GM18519 (cell line): ENCODE measurements around the gene ME3.

Experiments
- ATAC-seq: cut with Tn5 transposase; IDR thresholded peaks from one replicate; pipeline ENCODE4 v1.9.1; 2021; ENCODE audit warnings: mild to moderate bottlenecking, moderate library complexity; ENCODE audit not compliant: unreplicated experiment, low FRiP score

The ME3 gene

DNA sequence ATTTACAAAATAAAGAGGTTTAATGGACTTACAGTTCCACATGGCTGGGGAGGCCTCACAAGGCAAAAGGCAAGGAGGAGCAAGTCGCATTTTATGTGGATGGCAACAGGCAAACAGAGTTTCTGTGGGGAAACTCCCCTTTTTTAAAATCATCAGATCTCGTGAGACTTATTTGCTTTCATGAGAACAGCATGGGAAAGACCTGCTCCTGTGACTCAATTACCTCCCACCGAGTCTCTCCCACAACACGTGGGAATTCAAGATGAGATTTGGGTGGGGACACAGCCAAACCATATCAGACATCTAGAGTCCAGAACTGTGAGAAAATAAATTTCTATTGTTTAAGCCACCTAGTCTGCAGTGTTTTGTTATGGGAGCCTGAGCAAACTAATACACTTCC, 80.8 kb downstream of the ME3 start:
- ATAC-seq: no peak

DNA sequence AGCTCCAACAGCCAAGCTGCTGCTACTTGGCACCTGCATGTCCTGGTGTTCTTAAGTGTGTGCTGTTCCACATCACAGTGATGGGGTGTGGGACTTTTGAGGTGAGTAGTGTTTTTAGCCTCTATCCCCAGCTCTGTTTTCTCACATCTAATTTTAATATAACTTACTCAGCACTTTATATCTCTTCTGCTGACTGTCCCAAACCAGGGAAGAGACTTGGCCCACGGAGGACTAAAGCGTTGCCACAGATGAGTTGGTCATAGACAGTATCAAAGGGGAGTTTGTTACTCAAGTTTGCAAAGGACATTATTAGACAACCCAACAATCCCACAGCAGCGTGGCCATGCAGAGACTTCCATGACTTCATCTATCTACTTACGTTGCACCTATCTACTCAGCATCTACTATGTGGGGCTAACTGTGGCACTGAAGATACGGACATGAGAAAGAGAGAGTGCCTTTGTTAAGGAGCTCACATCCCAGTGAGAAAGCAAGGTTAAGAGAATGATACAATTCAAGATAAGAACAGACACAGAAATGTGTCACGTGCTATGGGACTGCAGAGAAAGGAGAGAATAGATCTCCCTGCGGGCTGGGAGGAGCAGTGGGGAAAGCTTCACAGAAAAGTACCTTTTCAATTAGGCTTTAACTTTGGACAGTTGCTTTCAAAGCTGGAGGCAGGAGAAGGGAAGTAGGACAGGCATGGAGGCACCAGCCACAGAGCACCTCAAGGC, 82.4 kb downstream of the ME3 start:
- no peak for ATAC-seq

DNA sequence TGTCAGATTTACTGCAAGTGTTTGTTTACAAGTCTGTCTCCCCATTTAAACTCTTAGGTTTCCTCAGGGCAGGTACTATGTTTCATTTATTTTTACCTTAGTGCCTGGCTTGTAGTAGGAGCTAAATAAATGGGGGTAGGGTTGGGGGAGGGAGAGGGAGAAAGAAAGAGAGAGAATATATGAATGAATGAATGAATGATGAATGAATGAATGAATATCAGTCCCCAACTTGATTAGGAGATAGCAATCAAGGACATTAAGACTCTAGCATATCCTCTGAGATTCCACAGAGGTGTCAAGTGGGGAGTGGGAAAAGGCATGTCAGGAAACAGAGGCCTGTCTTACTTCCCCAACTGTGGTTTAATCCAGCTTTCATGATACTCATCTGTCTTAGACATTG, 83.2 kb downstream of the ME3 start:
- no peak for ATAC-seq

DNA sequence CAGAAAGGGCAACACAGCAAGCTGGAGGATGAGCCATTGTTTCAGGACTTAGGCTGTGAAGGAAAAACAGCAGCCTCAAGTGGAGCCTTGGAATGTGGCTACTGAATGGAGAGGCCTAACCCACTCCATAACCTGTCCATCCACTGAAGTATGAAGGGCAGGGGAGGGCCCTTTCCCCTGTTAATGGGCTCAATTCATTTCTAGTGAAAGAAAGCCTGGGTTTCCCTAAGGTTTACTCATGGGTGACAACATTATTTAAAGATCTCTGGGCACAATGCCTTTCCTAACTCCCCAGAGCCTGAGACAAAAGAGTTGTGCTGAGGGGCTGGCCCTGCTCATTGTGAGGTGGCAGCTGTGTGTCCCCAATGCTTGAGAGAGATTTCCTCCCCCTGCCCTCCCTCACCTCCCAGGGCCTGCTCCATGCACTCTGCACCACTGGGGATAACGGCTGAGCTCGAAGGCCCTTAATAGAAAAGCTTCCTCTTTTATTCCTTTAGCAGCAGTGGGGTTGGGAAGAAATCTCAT, 83.8 kb downstream of the ME3 start:
- ATAC-seq: no peak

DNA sequence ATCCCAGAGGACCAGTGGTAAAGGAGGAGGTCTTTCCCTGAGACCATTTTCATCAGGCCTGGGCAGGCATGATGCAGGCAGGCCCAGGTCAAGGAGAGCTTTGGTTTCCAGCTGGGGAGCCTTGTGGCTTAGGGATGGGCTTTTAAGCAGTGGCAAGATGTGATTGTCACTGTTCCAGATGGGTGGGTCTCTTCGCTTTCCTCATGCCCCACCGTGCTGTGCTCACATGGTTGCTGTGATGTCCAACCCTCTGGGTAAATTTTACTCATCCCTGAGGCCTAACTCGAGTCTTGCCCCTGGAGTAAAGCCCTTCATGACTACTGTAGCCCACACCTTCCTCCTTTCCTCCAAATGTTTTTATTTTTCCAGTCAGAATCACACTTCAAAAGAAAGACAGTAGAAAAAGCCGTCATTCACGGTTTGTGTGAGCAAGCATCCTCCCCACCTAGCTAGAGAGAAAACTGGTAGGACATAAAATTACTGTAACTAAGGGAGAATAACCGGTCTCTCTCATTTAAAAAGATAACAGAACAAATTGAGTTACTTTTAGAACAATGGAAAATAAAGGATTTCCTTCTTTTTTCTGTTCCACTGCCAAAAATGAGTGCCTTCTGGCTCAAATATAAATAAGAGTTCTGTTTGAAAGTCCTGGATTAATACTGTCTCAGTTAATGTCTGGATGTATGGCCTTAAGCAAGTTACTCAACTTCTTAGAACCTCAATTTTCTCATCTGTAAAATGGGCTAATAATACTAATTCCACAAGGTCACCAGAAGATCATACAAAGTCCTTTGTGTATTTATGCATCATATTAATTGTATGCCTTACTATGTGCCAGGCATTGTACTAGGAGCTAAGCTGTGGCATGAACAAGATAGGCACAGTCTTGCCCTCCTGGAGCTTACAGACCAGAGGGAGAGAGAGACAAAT, 84.9 kb downstream of the ME3 start:
- ATAC-seq: no peak

DNA sequence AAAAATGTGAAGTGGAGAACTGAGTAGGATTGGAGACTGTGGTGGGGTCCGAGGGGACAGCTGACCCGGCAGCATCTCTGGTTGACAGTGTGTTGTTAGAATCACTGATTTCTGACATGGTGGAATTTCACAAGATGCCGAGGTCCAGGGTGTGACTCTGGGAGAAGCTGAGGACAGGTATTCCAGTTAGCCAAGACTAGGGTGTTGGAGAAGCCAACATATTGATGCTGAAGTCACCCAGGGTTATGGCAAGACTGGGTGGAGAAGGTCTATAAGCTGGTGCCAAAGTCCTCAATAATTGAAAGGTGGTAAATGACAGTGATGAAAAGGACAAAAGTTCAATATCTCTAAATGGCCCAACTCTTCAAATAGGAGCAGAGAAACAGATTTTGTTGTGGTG, 86.1 kb downstream of the ME3 start:
- no peak for ATAC-seq

DNA sequence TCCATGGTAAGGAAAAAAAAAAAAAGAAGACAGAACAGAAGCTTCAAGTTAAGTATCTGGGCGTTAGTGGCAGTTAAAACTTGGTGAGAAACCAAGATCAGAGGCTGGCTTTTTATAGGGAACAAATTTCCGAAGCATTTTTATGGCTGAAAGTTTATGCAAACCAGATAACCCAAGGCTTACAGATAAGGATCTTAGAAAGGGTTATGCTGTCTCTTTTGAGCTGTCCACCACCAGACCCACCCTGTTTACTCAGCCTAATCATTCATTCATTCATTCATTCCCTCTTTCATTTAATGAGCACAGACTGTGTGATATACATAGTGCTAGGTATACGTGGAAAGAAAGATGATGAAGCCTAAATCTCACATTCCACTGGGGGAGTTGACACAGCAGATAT, 89.5 kb downstream of the ME3 start:
- no peak for ATAC-seq

DNA sequence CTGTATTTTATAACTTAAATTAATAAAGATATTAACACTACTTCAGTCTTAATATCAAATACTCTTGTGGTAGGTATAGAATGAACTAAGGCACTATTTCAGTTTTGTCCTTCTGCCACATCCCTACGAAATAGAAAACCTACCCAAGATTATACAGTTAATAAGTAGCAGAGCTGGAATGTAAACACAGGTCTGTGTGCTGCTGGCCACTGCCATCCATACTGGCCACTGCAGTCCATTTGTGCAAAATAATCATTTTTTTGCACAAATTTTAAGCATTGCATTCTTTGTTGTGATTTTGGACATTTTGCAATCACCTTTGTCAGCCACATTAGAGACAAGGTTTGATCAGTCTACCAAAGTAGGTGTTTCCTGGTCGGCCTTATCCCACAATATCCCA, 91.9 kb downstream of the ME3 start:
- no peak for ATAC-seq

DNA sequence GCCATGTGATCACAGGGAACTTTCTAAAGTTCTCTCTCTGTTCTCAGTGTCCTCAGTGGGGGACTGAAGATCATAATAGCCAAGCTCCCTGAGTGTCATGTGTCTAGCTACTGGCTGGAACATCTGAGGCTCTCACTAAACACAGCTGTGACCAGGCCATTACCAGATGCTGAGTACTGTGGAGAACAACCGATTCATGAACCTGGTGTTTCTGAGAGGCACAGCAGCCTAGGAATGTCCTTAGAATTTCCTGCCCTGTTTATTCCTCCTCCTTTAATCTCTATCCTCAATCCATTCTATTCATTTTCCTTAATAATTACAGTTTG, 93.0 kb downstream of the ME3 start:
- ATAC-seq: no peak

DNA sequence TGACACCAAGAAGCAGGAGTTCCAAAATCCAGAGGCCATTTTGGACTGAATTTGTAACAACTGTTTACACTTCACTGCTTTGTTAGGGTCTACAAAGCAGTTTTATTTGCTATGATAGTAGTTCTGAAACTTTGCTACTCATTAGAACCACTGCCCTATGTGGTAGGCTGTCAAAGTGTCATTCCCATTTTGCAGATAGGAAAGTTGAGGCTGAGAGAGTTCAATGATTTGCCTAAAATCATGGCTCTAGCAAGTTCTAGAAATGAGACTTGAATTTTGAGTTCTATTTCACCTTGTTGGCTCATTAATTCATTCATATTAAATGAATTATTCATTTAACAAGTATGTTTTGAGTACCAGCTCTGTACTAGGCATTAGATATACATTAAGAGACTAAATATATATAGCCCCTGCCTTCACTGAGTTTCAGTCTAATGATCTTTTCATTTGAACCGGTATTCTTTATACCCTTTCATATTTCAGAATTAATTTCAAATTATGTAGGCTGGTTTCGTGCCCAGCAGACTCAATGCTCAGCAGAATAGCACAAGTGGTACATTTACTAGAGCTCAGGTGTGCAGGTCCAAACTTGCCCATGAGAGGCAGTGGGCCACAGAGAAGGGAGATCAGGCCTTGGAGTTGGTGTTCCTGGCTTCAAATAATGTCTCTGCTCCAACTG, 93.5 kb downstream of the ME3 start:
- no peak for ATAC-seq

DNA sequence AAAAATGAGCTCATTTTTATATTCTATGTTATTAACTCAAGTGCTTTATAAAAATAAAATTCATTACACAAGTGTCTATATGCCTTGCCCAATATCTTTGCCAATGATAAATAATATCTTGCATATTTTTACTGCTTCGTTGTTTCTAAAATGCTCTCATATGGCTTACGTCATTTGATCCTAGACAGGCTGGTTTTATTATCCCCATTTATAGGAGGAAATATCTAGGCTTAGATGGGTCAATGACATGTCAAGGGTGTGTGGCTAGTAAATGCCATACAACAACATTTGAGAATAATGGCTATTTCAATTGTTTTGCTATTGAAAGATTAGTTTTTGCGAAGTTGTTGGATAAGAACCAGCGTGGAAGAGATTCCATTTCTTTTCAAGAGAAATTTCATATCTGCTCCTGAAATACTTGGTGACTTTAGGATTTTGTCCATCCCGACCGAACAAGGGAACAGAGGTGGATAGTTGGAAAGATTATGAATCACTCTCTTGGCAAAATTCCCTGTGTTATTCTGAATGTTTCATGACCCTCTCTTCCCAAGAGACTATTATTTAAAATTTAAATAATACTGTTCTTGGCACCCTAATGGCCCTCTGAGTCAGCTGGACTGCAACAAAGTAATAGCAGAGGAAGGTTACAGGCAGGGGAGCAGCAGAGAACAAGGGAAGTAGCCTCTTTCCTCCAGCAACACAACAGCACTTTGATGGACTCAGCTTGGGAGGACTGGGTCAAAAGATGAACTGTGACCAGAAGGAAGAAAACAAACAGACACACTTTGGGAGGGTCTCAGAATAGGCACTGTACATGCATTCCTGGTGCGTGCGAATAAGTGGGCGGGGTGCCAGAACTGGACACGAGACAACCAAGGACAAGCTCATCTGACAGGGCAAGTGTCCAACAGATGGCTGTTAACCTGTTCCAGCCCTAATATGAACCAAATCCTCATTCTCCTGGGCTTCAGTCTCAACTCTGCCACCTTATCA, 94.5 kb downstream of the ME3 start:
- ATAC-seq: no peak

DNA sequence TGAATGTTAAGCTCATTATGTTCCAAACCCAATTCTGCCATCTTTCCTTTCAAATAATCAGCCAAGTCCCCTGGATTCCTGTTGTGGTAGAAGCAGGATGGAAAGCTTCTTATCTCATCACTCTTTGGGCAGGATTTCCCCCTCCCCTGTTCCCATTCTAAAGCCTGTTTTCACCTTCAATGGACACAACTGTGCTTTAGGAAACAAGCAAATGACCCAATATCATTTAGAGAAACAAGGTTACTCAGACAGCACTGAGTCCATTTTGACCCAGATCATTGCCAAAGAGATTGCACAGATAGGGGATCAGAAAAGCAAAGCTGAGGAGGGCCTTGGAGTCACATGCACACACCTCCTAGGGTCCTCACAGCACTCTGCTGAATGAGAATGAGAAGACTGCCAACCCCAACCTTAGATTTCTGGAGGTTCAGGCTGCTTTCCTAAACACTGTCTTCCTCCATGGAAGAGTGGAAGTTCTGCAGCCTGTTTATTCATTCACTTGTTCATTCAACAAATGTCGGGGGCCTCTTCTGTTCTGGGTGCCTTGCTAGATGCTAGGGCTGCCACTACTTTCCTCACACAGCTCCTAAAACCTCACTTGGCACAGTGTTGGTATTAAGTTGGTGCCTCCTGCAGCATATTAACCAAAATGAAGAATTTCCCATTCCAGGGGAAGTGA, 95.3 kb downstream of the ME3 start:
- ATAC-seq: no peak

DNA sequence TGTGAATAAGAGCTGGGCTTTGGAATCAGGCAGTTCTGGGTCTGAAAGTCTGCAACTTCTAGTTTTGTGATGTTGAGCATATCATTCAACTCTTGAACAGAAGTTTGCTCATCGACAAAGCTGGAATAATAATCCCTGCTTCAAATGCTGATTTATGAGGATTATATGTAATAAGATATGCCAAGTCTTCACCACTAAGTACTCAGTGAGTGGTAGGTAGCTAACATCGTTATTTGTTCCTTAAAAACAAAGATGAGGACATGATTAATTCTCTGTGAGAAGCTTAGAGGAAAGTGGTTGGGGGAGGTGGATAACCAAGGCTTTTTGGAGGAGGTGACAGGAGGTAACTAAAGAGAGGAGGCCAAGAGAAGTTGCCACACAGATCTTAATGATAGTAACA, 96.5 kb downstream of the ME3 start:
- no peak for ATAC-seq

DNA sequence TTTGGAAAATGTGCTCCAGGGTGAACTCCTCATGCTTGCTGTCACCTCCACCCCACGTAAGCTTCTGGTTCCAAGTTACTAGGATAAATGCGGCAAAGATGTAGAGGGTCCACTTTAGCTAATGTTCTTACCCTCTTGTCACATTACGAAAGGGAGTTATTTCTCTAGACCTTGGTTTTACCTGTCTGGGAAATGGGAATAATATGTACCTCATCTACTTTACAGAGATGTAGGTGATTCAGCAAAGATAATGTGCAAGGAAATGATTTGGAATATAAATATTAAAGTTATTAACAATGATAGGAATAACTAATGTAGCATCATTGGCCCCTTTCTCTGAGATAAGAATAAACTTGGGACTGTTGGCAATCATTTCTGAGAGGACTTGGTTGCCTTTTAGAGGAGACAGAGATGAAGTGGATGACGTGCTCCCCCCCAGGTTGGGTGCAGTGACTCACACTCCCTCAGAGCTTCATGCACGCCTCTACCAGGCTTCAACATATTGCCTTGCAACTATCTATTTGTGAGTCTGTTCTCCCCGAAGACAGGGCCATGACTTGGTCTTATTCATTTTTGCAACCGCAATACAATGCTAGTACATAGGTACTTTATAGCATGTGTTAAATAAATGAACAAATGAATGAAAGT, 97.1 kb downstream of the ME3 start:
- no peak for ATAC-seq

DNA sequence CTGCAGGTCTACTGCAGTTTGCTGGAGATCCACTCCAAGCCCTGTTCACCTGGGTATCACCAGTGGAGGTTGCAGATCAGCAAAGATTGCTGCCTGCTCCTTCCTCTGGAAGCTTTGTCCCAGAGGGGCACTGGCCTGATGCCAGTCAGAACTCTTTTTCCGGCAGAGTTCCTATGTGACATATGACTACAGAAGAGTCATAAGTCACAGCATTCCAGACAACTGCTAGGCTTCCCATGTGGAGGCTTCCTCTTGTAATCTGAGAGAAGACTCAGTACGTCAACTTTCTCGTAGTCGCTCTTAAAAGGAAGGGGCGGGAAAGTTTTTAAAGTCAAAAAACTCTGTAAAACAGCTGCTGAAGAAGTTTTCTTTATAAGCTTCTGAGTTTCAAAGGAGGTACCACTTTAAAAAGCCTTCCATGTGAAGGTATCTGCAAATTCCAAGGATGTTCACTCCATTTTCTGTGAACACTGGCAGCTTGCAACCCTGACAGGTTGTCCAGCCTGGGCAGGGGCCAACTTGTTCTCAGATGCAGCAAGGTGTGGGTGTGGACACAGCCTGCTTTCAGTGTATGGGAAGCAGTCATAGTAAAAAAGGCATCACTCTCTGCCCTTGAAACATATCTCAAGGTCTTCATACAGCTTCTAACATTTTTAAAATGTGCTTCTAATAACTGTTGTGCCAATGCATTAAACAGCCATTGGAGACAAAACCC, 97.8 kb downstream of the ME3 start:
- ATAC-seq: no peak

DNA sequence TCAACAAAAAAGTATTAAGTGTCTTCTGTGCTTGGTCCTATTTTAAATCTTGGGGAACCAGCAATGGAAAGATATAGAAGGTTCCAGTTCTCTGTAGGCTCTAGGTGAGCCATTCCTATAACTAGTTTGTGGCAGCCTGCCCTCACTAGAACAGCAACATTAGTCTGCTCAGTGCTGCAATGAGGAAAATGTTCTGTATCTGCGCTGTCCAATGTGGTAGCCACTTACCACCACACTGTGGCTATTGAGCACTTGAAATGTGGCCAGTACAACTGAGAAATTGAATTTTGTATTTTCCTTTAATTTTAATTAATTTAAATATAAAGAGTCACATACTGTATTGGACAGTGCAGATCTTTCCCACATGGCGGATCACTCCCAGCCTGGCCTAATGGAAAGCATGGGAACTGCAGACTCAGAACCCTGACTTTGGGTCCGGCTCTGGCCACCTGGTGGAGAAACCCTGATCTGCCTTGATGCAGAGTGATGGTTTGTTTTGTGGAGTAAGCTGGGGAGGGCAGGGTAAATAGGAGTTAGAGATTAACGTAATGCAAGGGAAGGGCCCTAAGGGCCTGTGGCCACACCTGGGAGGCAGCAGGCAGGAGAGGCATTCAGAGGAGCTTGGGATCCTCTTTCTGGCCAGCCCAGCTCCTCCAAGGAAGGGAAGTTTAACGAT, 101.0 kb downstream of the ME3 start:
- ATAC-seq: no peak

DNA sequence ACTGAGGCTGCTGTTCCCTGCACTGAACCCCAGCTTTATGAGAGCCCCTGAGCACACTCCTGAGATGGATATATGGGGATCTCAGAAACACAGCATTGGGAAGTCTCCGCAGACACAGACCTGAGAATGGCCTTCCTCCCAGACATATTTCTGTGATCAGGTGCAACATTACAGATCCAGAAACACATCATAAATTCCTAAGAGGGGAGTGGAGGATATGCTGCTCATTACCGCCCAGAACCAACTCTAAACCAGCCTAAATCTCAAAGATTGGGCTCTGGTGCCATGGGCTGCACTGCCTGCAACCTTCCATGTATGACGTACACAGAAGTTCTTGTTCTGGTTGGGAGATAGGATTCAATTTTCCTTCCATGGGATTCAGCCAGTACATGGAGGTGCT, 102.0 kb downstream of the ME3 start:
- no peak for ATAC-seq

DNA sequence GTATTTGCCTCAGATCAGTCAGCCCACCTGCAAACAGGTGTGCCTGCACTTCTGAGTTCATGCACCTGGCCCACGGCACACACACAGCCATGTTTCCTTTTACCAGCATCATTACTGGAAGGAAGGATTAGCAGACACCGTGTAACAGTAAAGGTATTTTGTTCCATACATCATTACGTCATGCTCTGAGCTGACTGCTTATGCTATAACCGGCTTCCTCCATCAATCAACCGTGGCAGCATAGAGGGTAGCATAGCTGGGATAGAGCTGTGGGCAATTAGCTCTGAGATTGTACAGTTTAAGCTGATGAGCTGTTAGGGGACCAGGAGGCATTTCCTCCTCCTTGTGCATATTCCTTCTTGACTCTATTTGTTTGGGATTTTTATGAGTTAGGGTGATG, 102.4 kb downstream of the ME3 start:
- ATAC-seq: no peak
